Naive thymus-derived CD4-positive, alpha-beta T cell (primary cell): ENCODE data around the gene C2orf92. TPM values are rescaled to one million over a fixed set of nuclear protein-coding genes. Genes with fewer than 3 reads are reported as not detected.

Source experiments
- ATAC-seq: fragments of 150-1000 bp; cut with Tn5 transposase; 2 replicates; pipeline ENCODE4 v1.10.0; 2021; ENCODE audit warnings: mild to moderate bottlenecking, moderate library complexity
- CTCF ChIA-PET: fragments of 350-600 bp; sonication (Branson Sonifier 250); formaldehyde crosslinking; loops from one replicate; lab custom pipeline; 2021; ENCODE audit warnings: antibody characterized with exemption; lab: Charles Lee
- POLR2A ChIA-PET: fragments of 350-600 bp; sonication (Branson Sonifier 250); formaldehyde crosslinking; loops from one replicate; lab custom pipeline; 2021; ENCODE audit warnings: antibody characterized with exemption, inconsistent platforms; lab: Charles Lee
- DNase-seq, 9 donors: peaks; one replicate each; pipeline versions ENCODE4 v3.0.0 to v3.0.0-alpha.2; 2020 to 2022; ENCODE audit warnings: mixed read lengths in 1 of 9
- H3K27ac ChIP-seq: one replicate; pipeline ENCODE4 v1.7.0; 2013; ENCODE audit warnings: mild to moderate bottlenecking, low read depth, low read length, moderate library complexity
- H3K27me3 ChIP-seq, 2 donors: one replicate each; pipeline ENCODE4 v1.7.0; 2013; ENCODE audit warnings: low read length in 2 of 2, mild to moderate bottlenecking in 2 of 2, moderate library complexity in 2 of 2; ENCODE audit not compliant: control insufficient read depth in 2 of 2, insufficient read depth in 2 of 2
- H3K36me3 ChIP-seq, 3 experiments: 1 replicate in 2 of 3; 2 replicates in 1 of 3; pipeline ENCODE4 v1.7.0; 2013; ENCODE audit warnings: low read length in 3 of 3, mild to moderate bottlenecking in 3 of 3, moderate library complexity in 1 of 3; ENCODE audit not compliant: insufficient read depth in 3 of 3, control insufficient read depth in 2 of 3
- H3K4me1 ChIP-seq, 2 donors: one replicate each; pipeline ENCODE4 v1.7.0; 2013; ENCODE audit warnings: low read length in 2 of 2, mild to moderate bottlenecking in 2 of 2, moderate library complexity in 1 of 2; ENCODE audit not compliant: control insufficient read depth in 2 of 2, insufficient read depth in 2 of 2
- H3K4me3 ChIP-seq: 2 replicates; pipeline ENCODE4 v1.7.0; 2013; ENCODE audit warnings: mild to moderate bottlenecking, low read length
- H3K9me3 ChIP-seq, 3 experiments: 1 replicate in 2 of 3; 2 replicates in 1 of 3; pipeline ENCODE4 v1.7.0; 2013; ENCODE audit warnings: low read length in 3 of 3; ENCODE audit not compliant: control insufficient read depth in 2 of 3
- H3K27ac Mint-ChIP-seq, 9 donors: one replicate each; pipeline ENCODE4 v1.8.0; 2020 to 2022; ENCODE audit warnings: mixed read lengths in 9 of 9, mild to moderate bottlenecking in 8 of 9, moderate library complexity in 5 of 9, inconsistent platforms in 2 of 9
- H3K27me3 Mint-ChIP-seq, 5 donors: one replicate each; pipeline ENCODE4 v1.8.0; 2021 to 2022; ENCODE audit warnings: mixed read lengths in 5 of 5, mild to moderate bottlenecking in 1 of 5
- H3K36me3 Mint-ChIP-seq, 5 donors: one replicate each; pipeline ENCODE4 v1.8.0; 2020 to 2022; ENCODE audit warnings: mixed read lengths in 5 of 5, mild to moderate bottlenecking in 3 of 5, inconsistent platforms in 1 of 5
- H3K4me1 Mint-ChIP-seq, 7 donors: one replicate each; pipeline ENCODE4 v1.8.0; 2020 to 2022; ENCODE audit warnings: mixed read lengths in 7 of 7, mild to moderate bottlenecking in 3 of 7, inconsistent platforms in 1 of 7
- H3K4me3 Mint-ChIP-seq, 10 donors: one replicate each; pipeline ENCODE4 v1.8.0; 2020 to 2022; ENCODE audit warnings: mild to moderate bottlenecking in 10 of 10, mixed read lengths in 10 of 10, moderate library complexity in 6 of 10, inconsistent platforms in 2 of 10
- H3K9me3 Mint-ChIP-seq, 11 donors: one replicate each; pipeline ENCODE4 v1.8.0; 2020 to 2022; ENCODE audit warnings: mixed read lengths in 11 of 11, mild to moderate bottlenecking in 4 of 11, inconsistent platforms in 1 of 11, moderate library complexity in 1 of 11
- intact Hi-C, 2 donors: fragments of 100-400 bp; cut with micrococcal nuclease; formaldehyde crosslinking; loops; one replicate each; pipeline ENCODE4 v1.15.1; 2023
- polyA plus RNA-seq, 2 donors: library from polyadenylated mRNA; unstranded; fragments of 300-500 nt; fragmentation: Illumina TruSeq; gene quantifications; one replicate each; pipeline ENCODE4 v1.2.3, GENCODE V29; 2021
- total RNA-seq, 6 experiments: library from RNA in 5 of 6; stranded (reverse) in 5 of 6; gene quantifications; 1 replicate in 5 of 6; 2 replicates in 1 of 6; pipeline ENCODE4 v1.2.3 and lab custom pipeline; 2021 to 2026

C2orf92 gene
- total and polyA plus RNA-seq, 7 experiments from 2014 or later: 0.66 to 23.4 (median 15.0) TPM

- peak in 1 of 9 donors; percentile 16 for DNase-seq
- peaks cover 0 to 3% (median 0%) of the 10 kb centered on the region in 5 donors for H3K36me3 Mint-ChIP-seq
- no peaks in the 10 kb centered on the region for H3K27me3 ChIP-seq
- ChIA-PET POLR2A (interaction anchor here (0.6 kb wide), 1 partner anchor 312 kb away, joined by 4 read pairs; no protein-coding TSS in a partner anchor), CTCF (interaction anchor here (0.7 to 0.8 kb wide), 3 partner anchors 9 to 1705 kb away, joined by 3 to 4 read pairs (median 3); no protein-coding TSS in a partner anchor)
- H3K9me3 ChIP-seq: no peaks in the 10 kb centered on the region
- no peak overlapping the region for H3K27ac ChIP-seq
- intact Hi-C loops: no loop called here
- H3K4me3 Mint-ChIP-seq: no peak overlapping the region
- H3K4me1 ChIP-seq: peaks cover 10 to 15% of the 10 kb centered on the region in 2 donors
- no peak for ATAC-seq
- H3K4me3 ChIP-seq: no peak overlapping the region
- no peaks in the 10 kb centered on the region for H3K36me3 ChIP-seq
- peaks cover 0 to 2% (median 0%) of the 10 kb centered on the region in 5 donors for H3K27me3 Mint-ChIP-seq
- no peak overlapping the region for H3K27ac Mint-ChIP-seq
- peaks cover 0 to 2% (median 0%) of the 10 kb centered on the region in 11 donors for H3K9me3 Mint-ChIP-seq
- H3K4me1 Mint-ChIP-seq: peaks cover 10 to 16% (median 14%) of the 10 kb centered on the region in 7 donors
Observed at GRCh38 chr2:97706112-97706511, 36.6 kb downstream of the C2orf92 start.

DNA sequence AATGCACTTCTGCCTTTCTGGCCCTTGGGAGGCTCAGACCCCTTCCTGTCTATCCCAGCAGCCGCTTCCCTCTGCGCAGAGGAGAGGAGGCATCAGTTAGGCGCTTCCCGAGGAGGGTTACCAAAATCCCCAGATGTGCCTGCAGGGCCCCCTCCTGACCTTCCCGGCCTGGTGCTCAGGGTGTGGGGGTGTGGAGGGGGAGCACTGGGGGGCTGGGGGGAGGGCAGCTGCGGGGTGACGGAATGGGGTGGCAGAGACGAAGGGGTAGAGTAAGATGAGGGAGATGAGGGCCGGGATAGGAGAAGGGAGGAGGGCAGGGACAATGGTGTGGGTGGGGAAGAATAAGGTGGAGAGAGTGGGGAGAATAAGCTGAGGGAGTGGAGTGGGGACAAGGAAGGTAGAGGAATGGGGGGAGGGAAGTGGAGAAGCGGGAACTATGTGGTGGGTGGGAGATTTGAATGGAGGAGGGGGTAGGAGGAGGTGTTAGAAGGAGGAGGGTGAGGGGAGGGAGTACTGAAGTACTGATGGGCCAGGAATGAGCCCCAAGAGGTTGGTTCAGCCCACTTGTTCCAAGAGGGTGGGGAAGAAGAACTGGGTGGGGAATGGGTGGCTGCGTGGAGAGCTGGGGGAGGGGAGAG, 37.3 kb downstream of the C2orf92 start:
- ChIA-PET CTCF (interaction anchor here (0.7 to 7.7 kb wide), 4 partner anchors 40 to 562 kb away, joined by 3 to 43 read pairs (median 4); no protein-coding TSS in a partner anchor), POLR2A (no interaction called here)
- H3K4me3 Mint-ChIP-seq: no peak overlapping the region
- no peak overlapping the region for H3K27ac Mint-ChIP-seq
- H3K36me3 ChIP-seq: no peaks in the 10 kb centered on the region
- H3K27me3 Mint-ChIP-seq: peaks cover 0 to 2% (median 0%) of the 10 kb centered on the region in 5 donors
- ATAC-seq: no peak
- H3K27me3 ChIP-seq: no peaks in the 10 kb centered on the region
- H3K4me1 Mint-ChIP-seq: peaks cover 15 to 23% (median 21%) of the 10 kb centered on the region in 7 donors
- peak in 1 of 9 donors; percentile 16 for DNase-seq
- H3K9me3 ChIP-seq: no peaks in the 10 kb centered on the region
- intact Hi-C loops: no loop called here
- H3K4me1 ChIP-seq: peaks cover 11 to 22% of the 10 kb centered on the region in 2 donors
- H3K9me3 Mint-ChIP-seq: peaks cover 0 to 2% (median 0%) of the 10 kb centered on the region in 11 donors
- no peak overlapping the region for H3K4me3 ChIP-seq
- H3K36me3 Mint-ChIP-seq: peaks cover 0 to 3% (median 0%) of the 10 kb centered on the region in 5 donors
- H3K27ac ChIP-seq: no peak overlapping the region

- ChIA-PET POLR2A (no interaction called here), CTCF (interaction anchor here (0.7 to 7.7 kb wide), 6 partner anchors 8 to 561 kb away, joined by 3 to 43 read pairs (median 12); no protein-coding TSS in a partner anchor)
- no peak for DNase-seq
- Histone ChIP-seq H3K4me3 (no peak overlapping the region), H3K36me3 (no peaks in the 10 kb centered on the region), H3K27me3 (no peaks in the 10 kb centered on the region), H3K4me1 (peaks cover 16 to 24% of the 10 kb centered on the region in 2 donors), H3K27ac (no peak overlapping the region), H3K9me3 (no peaks in the 10 kb centered on the region)
- Mint-ChIP-seq H3K9me3 (peaks cover 0 to 2% (median 0%) of the 10 kb centered on the region in 11 donors), H3K27ac (no peak overlapping the region), H3K4me3 (no peak overlapping the region), H3K27me3 (peaks cover 0 to 2% (median 0%) of the 10 kb centered on the region in 5 donors), H3K36me3 (peaks cover 0 to 3% (median 0%) of the 10 kb centered on the region in 5 donors), H3K4me1 (peaks cover 21 to 30% (median 27%) of the 10 kb centered on the region in 7 donors)
- intact Hi-C loops: no loop called here
- ATAC-seq: no peak
Observed at GRCh38 chr2:97707362-97708047, 38.0 kb downstream of the C2orf92 start.

GRCh38 chr2:97708048-97708380, 38.5 kb downstream of the C2orf92 start:
- DNase-seq (no peak), ATAC-seq (no peak)
- intact Hi-C loops: no loop called here
- Histone ChIP-seq H3K36me3 (no peaks in the 10 kb centered on the region), H3K27ac (no peak overlapping the region), H3K4me3 (no peak overlapping the region), H3K4me1 (peaks cover 21 to 29% of the 10 kb centered on the region in 2 donors), H3K27me3 (no peaks in the 10 kb centered on the region), H3K9me3 (no peaks in the 10 kb centered on the region)
- no peak overlapping the region for H3K4me3 Mint-ChIP-seq
- ChIA-PET CTCF (interaction anchor here (0.8 to 7.7 kb wide), 8 partner anchors 8 to 680 kb away, joined by 3 to 43 read pairs (median 6); no protein-coding TSS in a partner anchor), POLR2A (no interaction called here)
- peaks cover 25 to 35% (median 31%) of the 10 kb centered on the region in 7 donors for H3K4me1 Mint-ChIP-seq
- H3K9me3 Mint-ChIP-seq: peaks cover 0 to 2% (median 0%) of the 10 kb centered on the region in 11 donors
- H3K27me3 Mint-ChIP-seq: peaks cover 0 to 2% (median 0%) of the 10 kb centered on the region in 5 donors
- no peak overlapping the region for H3K27ac Mint-ChIP-seq
- peaks cover 0 to 3% (median 0%) of the 10 kb centered on the region in 5 donors for H3K36me3 Mint-ChIP-seq

GRCh38 chr2:97708608-97709007, 39.1 kb downstream of the C2orf92 start:
- POLR2A ChIA-PET: interaction anchor here (1.0 to 2.0 kb wide), 5 partner anchors 8 to 40 kb away, joined by 3 to 8 read pairs (median 6); no protein-coding TSS in a partner anchor
- Mint-ChIP-seq H3K4me1 (peaks cover 31 to 41% (median 37%) of the 10 kb centered on the region in 7 donors), H3K27ac (no peak overlapping the region), H3K9me3 (peaks cover 0 to 2% (median 0%) of the 10 kb centered on the region in 11 donors), H3K27me3 (peaks cover 0 to 2% (median 0%) of the 10 kb centered on the region in 5 donors), H3K4me3 (no peak overlapping the region), H3K36me3 (peaks cover 0 to 4% (median 0%) of the 10 kb centered on the region in 5 donors)
- intact Hi-C loops: no loop called here
- no peak overlapping the region for H3K4me3 ChIP-seq
- H3K27me3 ChIP-seq: no peaks in the 10 kb centered on the region
- ATAC-seq: no peak
- H3K27ac ChIP-seq: no peak overlapping the region
- no peaks in the 10 kb centered on the region for H3K36me3 ChIP-seq
- peaks cover 25 to 32% of the 10 kb centered on the region in 2 donors for H3K4me1 ChIP-seq
- DNase-seq: no peak
- CTCF ChIA-PET: interaction anchor here (0.7 to 7.7 kb wide), 11 partner anchors 9 to 680 kb away, joined by 3 to 43 read pairs (median 5); no protein-coding TSS in a partner anchor
- no peaks in the 10 kb centered on the region for H3K9me3 ChIP-seq

DNA sequence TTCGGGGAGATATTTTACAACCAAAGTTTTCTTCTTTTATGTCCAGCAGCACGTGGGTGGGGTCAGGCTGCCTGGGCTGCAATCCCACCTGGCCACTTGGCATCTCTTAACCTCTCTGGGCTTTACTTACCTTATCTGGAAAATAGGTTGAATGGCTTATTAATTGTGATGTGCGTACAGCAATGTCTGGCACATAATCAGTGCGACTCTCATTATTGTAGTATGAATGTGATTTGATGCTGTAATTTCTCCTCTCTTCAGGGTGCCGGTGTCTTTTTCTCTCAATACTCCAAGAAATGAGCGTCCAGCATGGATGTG, 41.8 kb downstream of the C2orf92 start:
- H3K9me3 ChIP-seq: no peaks in the 10 kb centered on the region
- peaks cover 0 to 12% (median 0%) of the 10 kb centered on the region in 3 experiments for H3K36me3 ChIP-seq
- no peak for ATAC-seq
- H3K4me1 ChIP-seq: peaks cover 41 to 48% of the 10 kb centered on the region in 2 donors
- Mint-ChIP-seq H3K27me3 (peaks cover 0 to 2% (median 0%) of the 10 kb centered on the region in 5 donors), H3K9me3 (peaks cover 0 to 2% (median 0%) of the 10 kb centered on the region in 11 donors), H3K4me1 (peaks cover 48 to 68% (median 54%) of the 10 kb centered on the region in 7 donors), H3K4me3 (peak overlapping the region; percentile 1 to 98 (median 88)), H3K36me3 (peaks cover 3 to 28% (median 6%) of the 10 kb centered on the region in 5 donors), H3K27ac (peak overlapping the region; percentile 18 to 100 (median 97))
- H3K4me3 ChIP-seq: no peak overlapping the region
- ChIA-PET CTCF (interaction anchor here (0.8 to 7.7 kb wide), 5 partner anchors 12 to 120 kb away, joined by 4 to 43 read pairs (median 6); no protein-coding TSS in a partner anchor), POLR2A (interaction anchor here (1.6 kb wide), 1 partner anchor 21 kb away, joined by 3 read pairs; no protein-coding TSS in a partner anchor)
- H3K27ac ChIP-seq: peak overlapping the region; percentile 95
- intact Hi-C loops: loop anchor here (5.0 to 10.0 kb wide), 4 partner anchors 286 to 1126 kb away; partner anchors contain the start of gene TMEM131 (in 1 of the 2)
- DNase-seq: peak in 1 of 9 donors; percentile 8
- no peaks in the 10 kb centered on the region for H3K27me3 ChIP-seq
